Caki2 (cell line): ENCODE measurements around the gene COL5A3. TPM values are rescaled to one million over a fixed set of nuclear protein-coding genes. Genes with fewer than 3 reads are reported as not detected.

Experiments
- DNase-seq: peaks from one replicate; pipeline ENCODE4 v3.0.0-alpha.2; 2015; ENCODE audit warnings: low read depth
- in situ Hi-C: cut with HindIII; loops from 2 replicates; pipeline ENCODE4 v1.10.0; 2016; ENCODE audit warnings: low sequenced_read_pairs, low pct_unique_long_range_greater_than_20kb, mixed read lengths
- total RNA-seq: library from RNA; depleted of rRNA; stranded (reverse); fragments of >200 nt; shearing (Covaris generic); gene quantifications from 2 replicates; pipeline ENCODE4 v1.2.3, GENCODE V29; 2014; ENCODE audit warnings: low replicate concordance

COL5A3 gene
- total RNA-seq, 1 experiment from 2014 or later, result not detected

DNA sequence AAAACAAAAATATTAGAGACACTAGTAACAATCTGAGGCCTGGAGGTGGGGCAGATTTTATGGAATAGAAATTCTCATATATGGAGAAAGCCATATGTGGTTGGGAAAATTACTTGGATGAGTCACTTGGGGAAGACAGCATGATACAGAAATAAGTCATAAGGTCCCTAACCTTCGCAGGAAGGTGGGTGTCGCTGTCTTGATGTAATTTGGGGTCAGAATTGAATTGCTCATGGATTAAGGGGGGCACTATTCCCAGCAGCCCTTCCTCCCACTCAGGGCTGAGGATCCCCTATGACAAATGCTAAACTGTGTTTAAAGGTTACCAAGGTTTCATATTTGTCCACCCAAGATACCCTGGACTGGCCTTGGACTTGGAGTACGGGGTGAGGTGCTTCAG is 8.0 kb upstream of the COL5A3 start:
- no peak for DNase-seq
- in situ Hi-C loops, result no loop called here

DNA sequence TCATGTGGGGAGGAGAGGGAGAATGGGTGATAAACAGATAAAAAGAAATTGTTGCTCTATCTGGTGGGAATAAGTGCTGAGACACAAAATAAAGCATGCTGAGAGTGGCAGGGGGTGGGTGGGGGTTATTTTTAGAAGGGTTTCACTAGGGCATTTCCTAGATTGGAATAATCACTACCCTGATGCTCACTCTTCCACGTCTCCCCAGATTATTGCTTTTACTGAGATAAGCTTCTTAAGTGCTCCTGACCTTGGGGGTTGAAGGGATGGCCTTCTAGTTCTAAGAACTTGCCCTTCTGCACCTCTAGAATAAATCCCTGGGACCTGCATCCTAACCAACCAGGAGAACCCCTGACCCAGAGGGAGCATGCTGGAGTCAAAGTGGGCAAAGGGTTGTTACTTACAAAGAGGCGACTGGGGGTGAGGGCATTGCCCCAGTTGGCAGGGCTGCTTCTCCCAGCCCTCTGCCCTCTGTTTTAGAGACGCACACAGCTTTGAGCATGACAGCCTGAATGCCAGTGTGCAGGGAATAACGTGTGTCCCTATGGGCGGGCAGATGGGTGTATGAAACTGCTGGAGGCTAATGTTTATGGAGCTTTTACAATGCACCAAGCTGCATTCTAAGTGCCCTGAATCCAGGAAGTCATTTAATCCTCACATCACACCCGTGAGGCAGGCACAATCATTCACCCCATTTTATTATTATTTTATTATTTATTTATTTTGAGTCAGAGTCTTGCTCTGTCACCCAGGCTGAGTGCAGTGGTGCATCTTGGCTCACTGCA is 3.7 kb upstream of the COL5A3 start:
- in situ Hi-C loops, result no loop called here
- DNase-seq, result no peak

DNA sequence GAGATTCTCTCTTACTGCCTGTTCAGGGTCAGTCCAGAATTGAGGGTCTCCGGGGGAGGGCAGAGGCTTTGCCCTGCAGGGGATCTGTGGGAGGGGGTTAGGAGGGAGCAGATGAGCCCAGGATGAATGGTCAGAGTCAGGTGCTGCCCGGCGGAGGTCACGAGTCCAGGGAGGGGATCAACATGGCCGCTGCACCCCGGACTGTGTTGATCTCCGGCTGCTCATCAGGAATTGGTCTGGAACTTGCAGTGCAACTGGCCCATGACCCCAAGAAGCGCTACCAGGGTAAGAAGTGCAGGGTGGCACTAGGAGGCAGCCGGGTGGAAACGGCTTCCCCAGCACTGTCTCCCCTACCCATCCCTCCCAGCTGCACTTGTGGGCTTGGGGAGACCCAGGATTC is 3.0 kb upstream of the COL5A3 start, which contains the start of gene RDH8:
Gene RDH8, plus strand, starts transcription at position 168 of the 400 bp plus-strand sequence. Its CDS starts 15 bp downstream, at position 183.
- in situ Hi-C loops, result no loop called here
- no peak for DNase-seq

DNA sequence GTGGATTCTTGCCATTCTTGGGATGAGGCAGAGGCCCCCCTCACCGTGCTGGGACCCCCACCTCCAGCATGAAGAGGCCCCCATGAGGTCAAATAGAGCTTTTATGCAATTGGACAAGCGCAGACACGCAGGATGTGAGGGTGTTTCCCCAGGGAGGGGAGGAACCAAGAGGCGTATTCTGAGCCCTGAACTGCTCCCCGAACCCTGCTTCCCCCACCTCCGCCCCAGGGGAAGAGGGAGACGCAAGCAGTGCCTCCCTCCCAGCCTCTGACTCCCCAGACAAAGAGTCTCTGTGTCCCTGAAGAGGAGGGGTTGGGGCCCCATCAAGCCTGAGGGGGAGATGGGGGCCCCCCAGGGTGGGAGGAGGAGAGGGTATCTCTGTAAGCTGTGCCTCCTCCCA is 1.7 kb upstream of the COL5A3 start:
- no peak for DNase-seq
- in situ Hi-C loops, result no loop called here

DNA sequence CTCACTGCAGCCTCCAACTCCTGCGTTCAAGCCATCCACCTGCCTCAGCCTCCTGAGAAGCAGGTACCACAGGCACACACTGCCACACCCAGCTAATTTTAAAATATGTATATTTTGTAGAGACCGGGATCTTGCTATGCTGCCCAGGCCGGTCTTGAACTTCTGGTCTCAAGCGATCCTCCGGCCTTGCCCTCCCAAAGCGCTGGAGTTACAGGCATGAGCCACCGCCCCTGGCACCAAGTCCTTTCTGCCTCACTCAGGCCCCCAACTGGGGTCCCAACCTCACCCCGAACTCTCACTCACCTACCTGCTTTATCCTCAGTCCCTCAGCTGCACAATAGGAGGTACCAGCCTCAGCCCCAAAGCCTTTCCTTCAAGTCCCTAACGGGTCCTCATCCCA is 635 bp upstream of the COL5A3 start:
- in situ Hi-C loops, result no loop called here

DNA sequence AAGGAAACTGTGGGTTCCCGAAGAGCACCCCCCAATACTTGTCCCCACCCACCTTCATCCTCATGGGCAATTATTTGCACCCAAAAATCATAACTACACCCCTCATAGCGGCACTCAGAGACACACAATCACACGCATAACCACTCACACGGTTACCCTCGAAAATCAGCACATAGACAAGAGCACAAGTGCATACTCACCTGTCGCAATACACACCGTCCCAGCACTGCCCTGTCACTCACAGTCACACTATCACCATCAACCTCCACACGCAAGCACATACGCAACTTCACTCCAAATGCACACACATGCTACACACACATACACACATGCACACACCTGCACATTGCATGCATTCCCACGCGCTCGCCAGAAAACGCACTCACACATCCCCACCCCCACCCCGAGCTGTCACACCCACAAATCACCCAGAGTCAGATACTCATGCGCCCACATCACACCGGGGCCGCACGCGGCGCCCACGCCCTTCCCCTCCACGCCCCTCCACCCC is 535 bp downstream of the COL5A3 start:
- in situ Hi-C loops, result no loop called here
- no peak for DNase-seq

More for the DNA sequence above, 635 bp upstream of the COL5A3 start:
- no peak for DNase-seq

DNA sequence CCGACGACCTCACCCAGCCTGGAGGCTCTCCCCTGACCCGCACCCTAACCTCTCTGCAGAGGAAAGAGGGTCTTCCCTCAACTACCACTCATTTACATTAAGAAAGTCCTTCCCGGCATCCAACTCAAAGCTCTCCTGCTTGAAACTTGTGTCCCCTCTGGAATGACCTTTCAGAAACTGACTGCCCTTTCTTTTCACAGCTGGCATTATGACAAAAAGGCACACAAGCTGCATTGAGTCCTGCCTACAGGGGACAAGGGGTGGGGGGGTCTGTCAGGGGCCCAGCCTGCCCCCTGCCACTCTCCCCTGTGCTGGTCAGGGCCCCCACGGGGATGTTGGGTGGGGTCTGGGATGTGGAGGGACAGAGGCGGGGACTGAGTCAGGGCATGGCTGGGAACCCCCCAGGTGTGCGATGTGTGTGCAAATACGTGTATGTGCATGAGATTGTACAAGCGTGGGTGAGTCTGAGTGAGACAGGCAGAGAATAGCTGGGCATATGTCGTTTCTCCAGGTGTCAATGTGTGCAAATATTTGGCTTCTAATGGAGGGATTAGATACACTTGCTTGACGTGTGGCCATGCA is 2.0 kb downstream of the COL5A3 start:
- in situ Hi-C loops, result no loop called here
- no peak for DNase-seq

DNA sequence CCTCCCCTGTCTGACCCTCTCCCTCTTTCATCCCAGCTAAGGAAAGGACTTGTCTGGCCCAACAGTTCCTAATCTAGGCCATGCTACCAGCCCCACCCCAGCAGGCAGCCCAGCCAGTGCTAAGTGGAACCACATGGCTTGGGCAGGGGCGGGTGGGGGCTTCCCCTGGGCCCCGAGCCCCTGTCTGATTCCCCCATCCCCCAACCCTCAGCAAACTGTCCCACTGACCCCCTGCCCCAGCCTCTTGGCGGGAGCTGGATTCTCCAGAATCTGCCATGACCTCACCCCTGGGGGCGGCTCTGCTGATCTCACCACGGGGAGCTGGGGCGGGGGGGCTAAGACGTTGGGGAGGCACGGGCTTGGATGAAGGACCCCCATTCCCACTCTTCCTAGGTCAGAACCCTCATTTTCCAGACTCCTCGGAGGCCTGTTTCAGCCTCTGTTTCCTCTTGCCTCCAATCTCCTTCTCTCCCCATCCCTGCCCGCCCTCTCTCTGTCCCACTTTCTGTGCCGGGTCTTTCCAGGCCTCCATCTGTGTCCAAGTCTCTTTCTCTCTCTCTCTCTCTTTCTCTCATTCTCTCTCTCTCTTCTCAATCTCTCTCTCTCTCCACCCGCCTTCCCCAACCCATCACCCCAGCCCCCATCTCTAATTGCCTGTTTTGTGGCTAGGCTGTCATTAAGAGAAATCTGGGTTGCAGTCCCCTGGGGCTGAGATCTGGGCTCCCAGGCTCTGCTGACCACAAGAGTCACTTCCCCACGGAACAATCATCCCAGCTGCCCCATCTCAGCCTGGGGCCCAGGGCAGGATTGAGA is 2.7 kb downstream of the COL5A3 start:
- in situ Hi-C loops, result no loop called here
- no peak for DNase-seq

DNA sequence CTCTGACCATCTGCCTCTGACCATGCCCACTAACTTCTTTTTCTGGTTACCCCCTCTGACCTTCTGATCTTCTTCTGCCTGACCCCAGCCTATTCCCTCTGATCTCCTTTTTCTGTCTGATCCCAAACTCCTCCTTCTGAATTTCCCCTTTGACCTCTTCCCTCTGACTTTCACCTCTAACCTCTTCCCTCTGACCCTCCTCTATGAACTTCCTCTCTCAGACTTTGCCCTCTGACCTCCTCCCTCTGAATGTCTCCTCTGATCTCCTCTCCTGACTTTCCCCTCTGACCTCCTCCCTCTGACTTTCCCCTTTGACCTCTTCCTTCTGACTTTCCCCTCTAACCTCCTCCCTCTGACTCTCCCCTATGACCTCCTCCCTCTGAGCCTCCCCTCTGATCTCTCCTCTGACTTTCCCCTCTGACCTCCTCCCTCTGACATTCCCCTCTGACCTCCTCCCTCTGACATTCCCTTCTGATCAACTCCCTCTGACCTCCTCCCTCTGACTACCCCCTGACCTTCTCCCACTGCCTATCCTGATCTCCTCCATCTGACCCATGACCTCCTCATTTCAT is 3.5 kb downstream of the COL5A3 start:
- DNase-seq, result no peak
- in situ Hi-C loops, result no loop called here

DNA sequence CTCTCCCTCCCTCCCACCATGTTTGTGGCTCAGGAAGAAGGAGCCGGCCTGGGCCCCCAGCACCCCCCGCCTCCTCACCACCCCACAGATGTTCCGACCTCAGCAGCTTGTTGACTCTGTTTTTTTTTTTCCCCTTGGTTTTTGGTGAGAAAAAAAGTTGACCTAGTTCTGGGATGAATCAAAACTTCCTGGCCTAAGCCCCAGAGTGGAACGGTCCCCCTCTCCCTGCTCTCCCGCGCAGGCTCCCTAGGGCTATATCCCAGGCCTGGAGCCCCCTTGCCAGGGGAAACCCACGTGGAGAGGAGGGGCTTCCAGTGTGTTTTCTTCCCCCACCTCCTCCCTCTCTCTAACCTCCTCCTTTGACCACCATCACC is 4.0 kb downstream of the COL5A3 start:
- DNase-seq, result no peak

DNA sequence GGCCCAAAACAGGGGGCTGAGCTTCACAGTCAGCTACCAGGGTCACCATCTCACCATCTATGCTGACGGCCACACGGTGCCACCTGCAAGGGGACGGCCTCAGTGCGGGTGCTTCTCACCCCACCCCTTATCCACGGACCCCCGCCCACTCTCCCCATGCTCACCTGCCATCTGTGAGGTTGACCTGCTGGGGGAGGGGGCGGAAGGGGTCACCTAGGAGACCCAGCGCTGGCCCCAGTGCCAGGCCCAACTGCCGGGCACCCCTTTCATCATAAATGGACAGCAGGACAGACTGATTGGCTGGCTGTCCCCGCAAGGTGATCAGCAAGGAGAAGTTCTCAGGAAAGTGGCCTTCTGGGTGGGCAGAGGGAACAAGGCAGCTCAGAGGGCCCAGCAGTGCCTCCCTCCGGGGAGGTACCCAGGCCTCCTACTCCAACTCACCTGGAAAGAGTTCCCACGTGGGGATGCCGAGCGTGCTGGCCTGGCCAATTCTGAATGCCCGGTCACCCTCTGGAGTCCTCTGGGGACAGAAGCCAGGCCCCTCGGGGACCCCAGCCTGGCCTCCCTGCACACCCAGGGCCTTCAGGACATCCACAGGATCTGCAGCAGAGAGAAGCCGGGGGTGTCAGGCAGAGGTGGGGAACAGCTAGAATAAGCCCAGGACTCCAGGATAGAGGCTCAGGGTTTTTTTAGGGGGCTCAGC is 4.5 kb downstream of the COL5A3 start:
- no peak for DNase-seq
- in situ Hi-C loops, result no loop called here

More for the DNA sequence above, 4.0 kb downstream of the COL5A3 start:
- in situ Hi-C loops, result no loop called here

DNA sequence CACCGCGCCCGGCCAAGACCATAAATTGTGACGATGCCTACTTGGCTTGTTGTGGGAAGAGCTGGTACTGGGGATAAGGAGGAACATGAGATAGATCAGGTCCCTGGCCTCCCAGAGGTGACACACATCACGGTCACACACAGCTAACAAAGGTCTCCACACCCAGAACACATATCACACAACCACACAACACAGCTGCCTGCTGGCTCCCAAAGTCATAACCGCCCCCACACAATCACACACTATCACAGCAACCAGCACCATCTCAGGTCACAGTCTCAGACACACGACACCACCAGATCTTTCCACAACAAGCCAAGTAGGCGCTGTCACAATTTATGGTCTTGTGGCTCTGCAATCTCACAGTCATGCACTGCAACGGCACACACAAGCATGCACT is 5.7 kb downstream of the COL5A3 start:
- DNase-seq, result no peak
- in situ Hi-C loops, result no loop called here

DNA sequence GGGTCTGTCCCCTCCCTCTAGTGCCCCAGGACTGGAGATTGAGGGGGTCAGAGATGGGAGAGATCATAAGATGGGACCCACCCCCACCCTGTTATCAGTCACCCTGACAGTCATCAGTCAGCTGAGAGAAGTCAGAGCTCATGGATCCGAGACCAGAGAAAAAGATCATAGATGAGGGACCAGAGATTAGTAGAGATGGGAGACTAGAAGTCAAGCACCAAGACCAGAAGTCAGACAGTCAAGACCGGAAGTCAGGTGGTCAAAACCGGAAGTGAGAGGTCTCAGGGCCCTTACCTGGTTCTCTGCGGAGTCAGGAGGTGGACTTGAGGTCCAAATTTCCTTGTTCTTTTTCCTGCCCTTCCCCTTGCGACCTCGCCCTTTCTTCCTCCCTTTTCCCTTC is 7.0 kb downstream of the COL5A3 start:
- in situ Hi-C loops, result no loop called here
- no peak for DNase-seq

DNA sequence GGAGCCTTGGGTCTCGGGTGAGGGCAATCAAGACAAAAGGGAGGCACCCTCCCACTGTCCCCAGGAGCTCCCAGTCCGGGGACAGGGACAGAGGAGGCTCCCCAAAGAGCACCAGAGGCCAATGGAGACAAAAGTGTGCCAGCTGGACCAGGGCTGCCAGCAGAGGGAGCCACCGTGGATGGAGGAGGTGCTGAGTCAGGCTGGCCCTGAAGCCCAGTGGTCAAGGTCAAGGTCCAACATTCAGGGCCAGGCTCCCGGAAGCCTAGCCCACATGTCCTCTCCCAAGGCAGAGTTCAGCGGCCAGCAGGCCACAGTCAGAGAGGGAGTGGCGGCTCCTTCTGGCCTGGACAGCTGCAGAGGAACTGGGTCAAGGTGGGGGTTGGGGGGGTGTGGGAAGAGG is 8.4 kb downstream of the COL5A3 start:
- DNase-seq, result peak; percentile 2
- in situ Hi-C loops, result no loop called here

DNA sequence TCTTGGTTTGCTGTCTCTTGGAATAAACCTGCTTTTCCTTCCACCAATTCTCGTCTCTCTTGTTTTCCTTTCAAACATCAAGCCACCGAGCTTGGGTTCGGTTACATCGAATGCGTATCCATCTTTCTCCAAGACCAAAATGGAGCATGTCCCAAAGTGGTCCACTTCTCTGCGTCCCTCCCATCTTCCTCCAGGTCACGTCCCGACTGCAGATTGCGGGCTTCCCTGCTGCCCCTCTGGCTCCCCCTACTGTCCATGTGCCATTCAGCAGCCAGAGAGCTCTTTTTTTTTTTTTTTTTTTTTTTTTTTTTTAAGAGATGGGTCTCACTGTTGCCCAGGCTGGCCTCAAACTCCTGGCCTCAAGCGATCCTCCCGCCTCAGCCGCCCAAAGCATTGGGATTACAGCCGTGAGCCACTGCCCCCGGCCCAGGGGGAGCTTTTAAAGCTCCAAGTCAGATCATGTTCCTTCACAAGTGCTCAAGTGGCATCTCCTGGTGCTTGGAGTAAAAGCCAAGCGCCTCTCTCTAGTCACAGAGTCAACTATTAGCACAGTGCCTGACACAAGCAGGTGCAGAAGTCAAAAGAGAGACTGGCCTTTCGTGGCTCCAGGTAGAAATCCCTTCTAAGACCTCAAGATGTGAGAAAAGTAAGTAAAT is 10.0 kb downstream of the COL5A3 start:
- in situ Hi-C loops, result no loop called here
- peak; percentile 36 for DNase-seq

DNA sequence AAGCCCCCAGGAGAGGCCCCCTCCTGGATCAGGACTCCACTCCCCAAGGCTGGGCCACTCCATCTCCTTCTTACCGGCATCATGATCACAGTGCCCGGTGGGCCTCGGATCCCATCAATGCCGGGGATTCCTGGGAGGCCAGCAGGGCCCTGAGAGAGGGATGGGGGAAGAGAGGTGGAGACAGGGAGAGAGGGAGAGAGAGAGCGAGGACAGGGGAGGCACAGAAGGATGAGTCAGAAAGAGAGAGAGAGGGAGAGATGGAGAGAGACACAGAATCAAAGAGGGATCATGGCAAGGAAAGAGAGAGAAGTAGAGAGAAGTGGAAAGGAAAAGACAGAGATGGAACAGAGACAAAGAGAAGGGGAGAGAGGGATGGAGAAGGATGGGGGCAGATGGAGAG is 13.8 kb downstream of the COL5A3 start:
- in situ Hi-C loops, result no loop called here
- no peak for DNase-seq

DNA sequence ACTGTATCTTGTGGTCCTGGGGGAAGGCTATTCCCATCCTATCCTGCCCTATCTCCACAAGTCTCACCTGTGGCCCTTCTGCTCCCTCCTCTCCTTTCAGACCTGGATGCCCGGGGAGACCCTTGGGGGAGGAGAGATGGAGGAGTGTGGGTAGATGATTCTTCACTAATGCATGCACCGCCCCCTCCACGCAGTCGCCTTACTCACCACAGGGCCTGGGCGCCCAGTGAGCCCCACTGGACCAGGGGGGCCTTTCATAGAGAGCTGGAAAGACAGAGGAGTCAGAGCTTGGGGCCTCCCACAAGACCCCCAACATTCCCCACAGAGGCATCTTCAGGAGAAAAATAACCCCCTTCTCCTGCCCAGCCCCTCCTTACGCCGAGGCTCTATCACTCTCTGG is 14.3 kb downstream of the COL5A3 start:
- DNase-seq, result no peak
- in situ Hi-C loops, result no loop called here

DNA sequence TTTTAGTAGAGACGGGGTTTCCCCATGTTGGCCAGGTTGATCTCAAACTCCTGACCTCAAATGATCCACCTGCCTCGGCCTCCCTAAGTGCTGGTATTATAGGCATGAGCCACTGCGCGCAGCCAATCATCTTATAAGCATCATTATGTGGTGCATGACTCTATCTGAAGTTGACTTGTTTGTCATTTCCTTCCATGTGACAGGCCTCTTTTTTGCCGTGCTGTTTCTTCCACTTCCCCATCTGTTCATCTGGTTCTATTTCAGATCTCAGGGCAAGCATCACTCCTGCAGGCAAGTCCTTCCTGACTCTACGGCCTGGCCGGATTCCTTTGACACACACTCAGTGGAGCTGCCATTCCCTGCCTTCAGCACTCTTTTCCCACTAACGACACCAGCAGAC is 15.2 kb downstream of the COL5A3 start:
- no peak for DNase-seq

More for the DNA sequence above, 15.2 kb downstream of the COL5A3 start:
- in situ Hi-C loops, result no loop called here
